GM12891 (cell line): Measurements from ENCODE around the gene ZNF391.

Source experiments
- PAX5 ChIP-seq: IDR thresholded peaks from 2 replicates; pipeline ENCODE4 v1.6.1; 2011; ENCODE audit warnings: low read length, moderate library complexity, mild to moderate bottlenecking; ENCODE audit not compliant: insufficient read depth, severe bottlenecking
- POLR2A ChIP-seq: IDR thresholded peaks from 2 replicates; pipeline ENCODE4 v1.6.1; 2011; ENCODE audit warnings: low read depth, low read length, control low read depth
- POLR2AphosphoS5 ChIP-seq: IDR thresholded peaks from 2 replicates; pipeline ENCODE4 v1.6.1; 2011; ENCODE audit warnings: low read depth, low read length, control low read depth
- POU2F2 ChIP-seq: IDR thresholded peaks from 2 replicates; pipeline ENCODE4 v1.6.1; 2011; ENCODE audit warnings: low read depth, mild to moderate bottlenecking, control low read depth, low read length, moderate library complexity
- SPI1 ChIP-seq: IDR thresholded peaks from 2 replicates; pipeline ENCODE4 v1.6.1; 2011; ENCODE audit warnings: low read depth, low read length, control low read depth
- TAF1 ChIP-seq: IDR thresholded peaks from 2 replicates; pipeline ENCODE4 v1.6.1; 2011; ENCODE audit warnings: low read depth, low read length, control low read depth

DNA sequence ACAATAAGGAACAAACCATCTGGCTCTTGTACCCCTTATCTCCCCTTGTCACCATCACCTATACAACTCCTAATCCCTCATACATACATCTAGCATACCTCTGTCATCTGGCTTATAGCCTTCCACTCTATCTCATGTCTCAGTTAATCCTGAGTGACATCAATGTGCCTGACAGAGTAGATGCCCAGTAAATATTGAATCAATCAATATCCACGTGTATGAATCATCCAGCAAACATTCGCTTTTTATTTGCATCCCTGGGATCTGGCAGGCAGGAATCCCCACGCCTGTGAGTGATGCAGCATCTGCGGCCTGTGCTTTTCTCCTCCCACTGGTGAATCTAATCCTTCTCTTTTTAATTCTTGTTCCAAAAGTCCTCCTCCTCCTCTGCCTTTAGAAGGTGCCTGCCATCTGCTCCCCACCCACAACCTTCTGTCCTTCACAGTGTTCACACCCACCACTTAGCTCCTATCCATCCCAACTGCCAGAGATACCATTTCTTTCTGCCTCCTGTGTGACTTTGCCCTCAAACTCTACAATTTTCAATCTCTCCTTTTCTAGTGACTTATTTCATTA, 37.6 kb downstream of the ZNF391 start:
- no peak for TF ChIP-seq POLR2A
- no peak for TF ChIP-seq TAF1
- TF ChIP-seq POLR2AphosphoS5: no peak
- TF ChIP-seq SPI1: no peak
- no peak for TF ChIP-seq POU2F2
- no peak for TF ChIP-seq PAX5
